SW 1271 (cell line): Measurements from ENCODE around the gene C1orf116.
A peak's percentile ranks its signal among the peaks of the same experiment; 100 is the strongest.

Source experiments
- DNase-seq, 2 experiments: peaks; one replicate each; lab custom pipeline; 2025; lab: John Stamatoyannopoulos, UW

C1orf116 gene

GRCh38 chr1:207019661-207020060 lies 12.9 kb downstream of the C1orf116 start:
- DNase-seq = no peak

- DNase-seq = no peak
Measured at GRCh38 chr1:207019161-207019560, 13.4 kb downstream of the C1orf116 start.

GRCh38 chr1:207018707-207019106 lies 13.8 kb downstream of the C1orf116 start:
- no peak for DNase-seq

GRCh38 chr1:207017615-207018559 lies 14.7 kb downstream of the C1orf116 start:
- DNase-seq = no peak

- DNase-seq = no peak
Measured at GRCh38 chr1:207015791-207016190, 16.8 kb downstream of the C1orf116 start.

- DNase-seq = no peak
Measured at GRCh38 chr1:207014728-207015127, 17.8 kb downstream of the C1orf116 start.

- no peak for DNase-seq
Measured at GRCh38 chr1:207013321-207014085, 19.1 kb downstream of the C1orf116 start.

GRCh38 chr1:207010726-207011125 lies 21.8 kb downstream of the C1orf116 start:
- no peak for DNase-seq

- DNase-seq = no peak
Measured at GRCh38 chr1:207009945-207010344, 22.6 kb downstream of the C1orf116 start.

- no peak for DNase-seq
Measured at GRCh38 chr1:207009182-207009850, 23.2 kb downstream of the C1orf116 start.

- peak; percentile 38 to 57 for DNase-seq
Measured at GRCh38 chr1:207007352-207008033, 25.1 kb downstream of the C1orf116 start.

- no peak for DNase-seq
Measured at GRCh38 chr1:207006914-207007313, 25.6 kb downstream of the C1orf116 start.

GRCh38 chr1:207006083-207006482 lies 26.5 kb downstream of the C1orf116 start:
- no peak for DNase-seq

GRCh38 chr1:207004931-207005830 lies 27.4 kb downstream of the C1orf116 start:
- peak in 1 of 2 experiments; percentile 59 for DNase-seq

- DNase-seq = no peak
Measured at GRCh38 chr1:207003210-207003609, 29.3 kb downstream of the C1orf116 start.

GRCh38 chr1:207002724-207003146 lies 29.8 kb downstream of the C1orf116 start:
- no peak for DNase-seq

GRCh38 chr1:207001492-207002245 lies 30.9 kb downstream of the C1orf116 start:
- no peak for DNase-seq

GRCh38 chr1:207000651-207001291 lies 31.8 kb downstream of the C1orf116 start:
- DNase-seq = no peak

- no peak for DNase-seq
Measured at GRCh38 chr1:206998816-206999215, 33.7 kb downstream of the C1orf116 start.
